ENCODE results near the gene ADARB1. TPM values are rescaled to one million over a fixed set of nuclear protein-coding genes. Genes with fewer than 3 reads are reported as not detected.

Gene ADARB1
- total RNA-seq, 2 donors from 2014 or later, result 8.7 to 9.3 TPM

DNA sequence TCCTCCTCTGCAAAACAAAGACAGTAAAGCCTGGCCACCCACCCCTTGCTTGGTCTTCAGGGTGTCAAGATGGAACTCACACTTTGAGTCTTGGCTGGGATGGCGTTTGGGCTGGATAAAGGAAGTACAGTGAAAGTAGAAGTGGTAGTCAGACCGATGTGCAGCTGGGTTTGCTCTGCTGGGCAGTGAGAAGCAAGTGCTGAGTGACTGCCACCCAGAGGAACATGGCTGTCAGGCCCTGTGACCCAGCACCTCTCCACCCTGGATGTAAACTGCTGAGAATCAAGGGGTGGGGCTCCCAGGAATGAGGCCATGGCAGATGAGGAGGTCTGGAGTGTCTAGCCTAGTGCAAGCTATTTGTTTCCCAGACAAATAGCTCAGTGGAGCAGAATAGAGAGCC, 162.1 kb downstream of the ADARB1 start:
- no peak overlapping the region for H3K9ac ChIP-seq (ENCODE audit: low read depth in 2 of 2, low read length in 2 of 2)
- intact Hi-C loops (cut with DNase I), result no loop called here
- no peaks in the 10 kb centered on the region for H3K36me3 ChIP-seq
- H3K4me1 ChIP-seq, result no peaks in the 10 kb centered on the region
- H3K9me3 ChIP-seq, result no peaks in the 10 kb centered on the region
- no peak overlapping the region for H3K4me3 ChIP-seq
- TF ChIP-seq, protein P1, sequence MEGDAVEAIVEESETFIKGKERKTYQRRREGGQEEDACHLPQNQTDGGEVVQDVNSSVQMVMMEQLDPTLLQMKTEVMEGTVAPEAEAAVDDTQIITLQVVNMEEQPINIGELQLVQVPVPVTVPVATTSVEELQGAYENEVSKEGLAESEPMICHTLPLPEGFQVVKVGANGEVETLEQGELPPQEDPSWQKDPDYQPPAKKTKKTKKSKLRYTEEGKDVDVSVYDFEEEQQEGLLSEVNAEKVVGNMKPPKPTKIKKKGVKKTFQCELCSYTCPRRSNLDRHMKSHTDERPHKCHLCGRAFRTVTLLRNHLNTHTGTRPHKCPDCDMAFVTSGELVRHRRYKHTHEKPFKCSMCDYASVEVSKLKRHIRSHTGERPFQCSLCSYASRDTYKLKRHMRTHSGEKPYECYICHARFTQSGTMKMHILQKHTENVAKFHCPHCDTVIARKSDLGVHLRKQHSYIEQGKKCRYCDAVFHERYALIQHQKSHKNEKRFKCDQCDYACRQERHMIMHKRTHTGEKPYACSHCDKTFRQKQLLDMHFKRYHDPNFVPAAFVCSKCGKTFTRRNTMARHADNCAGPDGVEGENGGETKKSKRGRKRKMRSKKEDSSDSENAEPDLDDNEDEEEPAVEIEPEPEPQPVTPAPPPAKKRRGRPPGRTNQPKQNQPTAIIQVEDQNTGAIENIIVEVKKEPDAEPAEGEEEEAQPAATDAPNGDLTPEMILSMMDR (IDR thresholded peaks at IDR 0.05), result no peak
- DNase-seq, result no peak
- H3K27ac ChIP-seq, result no peak overlapping the region
- H3K27me3 ChIP-seq, result peaks cover 5% of the 10 kb centered on the region

DNA sequence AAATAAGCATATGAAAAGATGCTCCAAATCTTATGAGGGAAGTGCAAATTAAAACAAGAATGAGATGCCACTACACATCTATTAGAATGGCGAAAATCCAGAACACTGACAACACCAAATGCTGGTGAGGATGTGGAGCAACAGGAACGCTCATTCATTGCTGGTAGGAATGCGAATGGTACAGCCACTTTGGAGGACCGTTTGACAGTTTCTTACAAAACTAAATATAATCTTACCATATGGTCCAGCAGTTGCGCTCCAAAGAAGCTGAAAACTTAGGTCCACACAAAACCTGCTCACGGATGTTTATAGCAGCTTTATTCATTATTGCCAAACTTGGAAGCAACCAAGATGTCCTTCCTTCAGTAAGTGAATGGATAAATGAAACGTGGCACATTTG, 163.0 kb downstream of the ADARB1 start:
- no peaks in the 10 kb centered on the region for H3K9me3 ChIP-seq
- DNase-seq, result no peak
- no peak overlapping the region for H3K4me3 ChIP-seq
- no peak overlapping the region for H3K27ac ChIP-seq
- peaks cover 5% of the 10 kb centered on the region for H3K27me3 ChIP-seq
- intact Hi-C loops (cut with DNase I), result no loop called here
- no peak overlapping the region for H3K9ac ChIP-seq (ENCODE audit: low read depth in 2 of 2, low read length in 2 of 2)
- no peaks in the 10 kb centered on the region for H3K36me3 ChIP-seq
- H3K4me1 ChIP-seq, result no peaks in the 10 kb centered on the region
- TF ChIP-seq, protein P1 (IDR thresholded peaks at IDR 0.05), result no peak

GRCh38 chr21:45241357-45241756, 167.0 kb downstream of the ADARB1 start:
- Histone ChIP-seq H3K9ac (ENCODE audit: low read depth in 2 of 2, low read length in 2 of 2) (no peak overlapping the region), H3K36me3 (no peaks in the 10 kb centered on the region), H3K4me3 (no peak overlapping the region), H3K27me3 (peaks cover 5% of the 10 kb centered on the region), H3K9me3 (no peaks in the 10 kb centered on the region), H3K4me1 (no peaks in the 10 kb centered on the region), H3K27ac (no peak overlapping the region)
- DNase-seq, result no peak
- TF ChIP-seq, protein P1 (IDR thresholded peaks at IDR 0.05), result no peak
- intact Hi-C loops (cut with DNase I), result no loop called here

GRCh38 chr21:45243603-45244002, 169.2 kb downstream of the ADARB1 start:
- intact Hi-C loops (cut with DNase I), result no loop called here
- TF ChIP-seq, protein P1 (IDR thresholded peaks at IDR 0.05), result no peak
- H3K36me3 ChIP-seq, result no peaks in the 10 kb centered on the region

DNA sequence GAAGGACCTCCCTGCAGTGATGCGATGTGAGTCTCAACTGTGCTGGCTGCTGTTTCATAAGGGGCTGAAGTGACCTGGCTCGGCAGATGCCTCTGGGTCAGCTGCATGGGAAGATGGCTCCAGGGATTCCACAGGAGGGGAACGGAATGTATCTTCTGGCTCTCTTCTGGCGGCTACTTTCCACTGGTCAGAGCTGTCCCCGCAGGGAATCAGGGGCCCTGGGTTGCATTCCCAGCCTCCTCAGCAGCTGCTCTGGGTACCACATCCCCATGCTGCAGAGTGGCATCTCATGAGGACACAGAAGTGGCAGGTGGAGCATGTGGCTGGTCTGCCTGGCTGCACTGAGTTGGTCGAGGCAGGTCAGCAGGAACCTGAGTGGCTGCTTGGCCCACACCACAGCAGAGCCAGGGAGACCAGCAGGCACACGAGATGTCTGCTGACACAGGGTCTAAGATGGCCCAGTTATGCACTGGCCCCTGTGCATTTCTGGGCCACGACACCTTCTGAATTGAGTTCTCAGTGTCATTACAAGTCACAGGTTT, 170.5 kb downstream of the ADARB1 start:
- TF ChIP-seq, protein P1 (IDR thresholded peaks at IDR 0.05), result no peak
- no peak for DNase-seq
- H3K27me3 ChIP-seq, result no peaks in the 10 kb centered on the region

More at GRCh38 chr21:45243603-45244002, 169.2 kb downstream of the ADARB1 start:
- H3K27ac ChIP-seq, result no peak overlapping the region
- H3K4me1 ChIP-seq, result no peaks in the 10 kb centered on the region
- no peaks in the 10 kb centered on the region for H3K27me3 ChIP-seq
- no peaks in the 10 kb centered on the region for H3K9me3 ChIP-seq
- H3K9ac ChIP-seq (ENCODE audit: low read depth in 2 of 2, low read length in 2 of 2), result no peak overlapping the region
- no peak overlapping the region for H3K4me3 ChIP-seq
- no peak for DNase-seq

More for the DNA sequence above, 170.5 kb downstream of the ADARB1 start:
- Histone ChIP-seq H3K9me3 (no peaks in the 10 kb centered on the region), H3K4me1 (no peaks in the 10 kb centered on the region), H3K4me3 (no peak overlapping the region), H3K36me3 (no peaks in the 10 kb centered on the region), H3K27ac (no peak overlapping the region), H3K9ac (ENCODE audit: low read depth in 2 of 2, low read length in 2 of 2) (no peak overlapping the region)
- intact Hi-C loops (cut with DNase I), result no loop called here
